ENCODE measurements around the gene ERVFRD-1. TPM values are rescaled to one million over a fixed set of nuclear protein-coding genes. Genes with fewer than 3 reads are reported as not detected.
A peak's percentile ranks its signal among the peaks of the same experiment; 100 is the strongest.

The ERVFRD-1 gene
- polyA plus RNA-seq, 1 donor (not counting 4 experiments of a cell fraction or from before 2014, with no cell fraction given), result not detected

DNA sequence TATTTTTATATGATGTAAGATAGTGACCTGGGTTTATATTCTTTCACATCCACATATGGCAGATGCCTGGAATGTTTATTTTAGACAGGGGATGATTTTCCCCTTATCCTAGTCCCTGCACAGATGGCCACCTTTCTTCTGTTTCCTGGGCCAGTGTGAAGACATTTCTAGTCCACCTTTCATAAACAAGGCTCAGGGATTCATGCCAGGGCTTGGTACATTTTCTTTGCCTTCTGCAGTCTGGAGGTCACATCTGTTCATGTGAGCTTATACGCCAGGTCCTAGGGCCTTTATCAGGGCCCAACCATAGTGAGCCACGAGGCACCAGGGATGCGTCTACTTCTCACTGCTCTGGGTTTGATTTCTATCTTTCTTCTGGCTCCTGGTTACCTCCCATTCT lies 38.0 kb upstream of the ERVFRD-1 start:
- Histone ChIP-seq H3K36me3 (ENCODE audit: control insufficient read depth in 2 of 2, extremely low read depth in 1 of 2, insufficient read depth in 2 of 2, low read length in 2 of 2) (no peaks in the 10 kb centered on the region), H3K27ac (ENCODE audit: control insufficient read depth, insufficient read depth, low read length) (no peak overlapping the region), H2AFZ (ENCODE audit: control insufficient read depth, low read length) (no peak overlapping the region), H3K4me2 (ENCODE audit: control insufficient read depth, extremely low read depth, insufficient read depth, low read depth, low read length) (no peak overlapping the region), H3K27me3 (ENCODE audit: control insufficient read depth, extremely low read depth, insufficient read depth, low read length) (no peaks in the 10 kb centered on the region), H3K4me1 (ENCODE audit: control insufficient read depth, extremely low read depth, insufficient read depth, low read length) (peaks cover 15% of the 10 kb centered on the region), H3K9me3 (ENCODE audit: control insufficient read depth, low read depth, low read length) (no peaks in the 10 kb centered on the region), H3K79me2 (ENCODE audit: control insufficient read depth, insufficient read depth, low read length) (no peaks in the 10 kb centered on the region), H3K9ac (ENCODE audit: control insufficient read depth, extremely low read depth, insufficient read depth, low read length) (no peak overlapping the region), H4K20me1 (ENCODE audit: control insufficient read depth, extremely low read depth, insufficient read depth, low read length) (no peaks in the 10 kb centered on the region), H3K9me1 (ENCODE audit: control insufficient read depth, extremely low read depth, insufficient read depth, low read length) (peaks cover 3% of the 10 kb centered on the region), H3K4me3 (ENCODE audit: control insufficient read depth in 2 of 3, extremely low read depth in 1 of 3, insufficient read depth in 2 of 3, low read depth in 1 of 3, low read length in 3 of 3) (no peak overlapping the region)
- TF ChIP-seq, protein P1, sequence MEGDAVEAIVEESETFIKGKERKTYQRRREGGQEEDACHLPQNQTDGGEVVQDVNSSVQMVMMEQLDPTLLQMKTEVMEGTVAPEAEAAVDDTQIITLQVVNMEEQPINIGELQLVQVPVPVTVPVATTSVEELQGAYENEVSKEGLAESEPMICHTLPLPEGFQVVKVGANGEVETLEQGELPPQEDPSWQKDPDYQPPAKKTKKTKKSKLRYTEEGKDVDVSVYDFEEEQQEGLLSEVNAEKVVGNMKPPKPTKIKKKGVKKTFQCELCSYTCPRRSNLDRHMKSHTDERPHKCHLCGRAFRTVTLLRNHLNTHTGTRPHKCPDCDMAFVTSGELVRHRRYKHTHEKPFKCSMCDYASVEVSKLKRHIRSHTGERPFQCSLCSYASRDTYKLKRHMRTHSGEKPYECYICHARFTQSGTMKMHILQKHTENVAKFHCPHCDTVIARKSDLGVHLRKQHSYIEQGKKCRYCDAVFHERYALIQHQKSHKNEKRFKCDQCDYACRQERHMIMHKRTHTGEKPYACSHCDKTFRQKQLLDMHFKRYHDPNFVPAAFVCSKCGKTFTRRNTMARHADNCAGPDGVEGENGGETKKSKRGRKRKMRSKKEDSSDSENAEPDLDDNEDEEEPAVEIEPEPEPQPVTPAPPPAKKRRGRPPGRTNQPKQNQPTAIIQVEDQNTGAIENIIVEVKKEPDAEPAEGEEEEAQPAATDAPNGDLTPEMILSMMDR (optimal IDR thresholded peaks at IDR 0.05 in 1 of 3, IDR thresholded peaks at IDR 0.05 in 1 of 3, conservative IDR thresholded peaks at IDR 0.05 in 1 of 3; ENCODE audit: extremely low read depth in 1 of 3, insufficient read depth in 2 of 3, low read length in 3 of 3), result no peak
- no peak for TF ChIP-seq EZH2 (IDR thresholded peaks at IDR 0.05; ENCODE audit: low read length)
- dilution Hi-C loops (cut with MboI; ENCODE audit: extremely low pct_ligation_motif_present, low sequenced_read_pairs), result no loop called here
- no peak for FAIRE-seq
- DNase-seq (ENCODE audit: low read depth, low spot score), result no peak

DNA sequence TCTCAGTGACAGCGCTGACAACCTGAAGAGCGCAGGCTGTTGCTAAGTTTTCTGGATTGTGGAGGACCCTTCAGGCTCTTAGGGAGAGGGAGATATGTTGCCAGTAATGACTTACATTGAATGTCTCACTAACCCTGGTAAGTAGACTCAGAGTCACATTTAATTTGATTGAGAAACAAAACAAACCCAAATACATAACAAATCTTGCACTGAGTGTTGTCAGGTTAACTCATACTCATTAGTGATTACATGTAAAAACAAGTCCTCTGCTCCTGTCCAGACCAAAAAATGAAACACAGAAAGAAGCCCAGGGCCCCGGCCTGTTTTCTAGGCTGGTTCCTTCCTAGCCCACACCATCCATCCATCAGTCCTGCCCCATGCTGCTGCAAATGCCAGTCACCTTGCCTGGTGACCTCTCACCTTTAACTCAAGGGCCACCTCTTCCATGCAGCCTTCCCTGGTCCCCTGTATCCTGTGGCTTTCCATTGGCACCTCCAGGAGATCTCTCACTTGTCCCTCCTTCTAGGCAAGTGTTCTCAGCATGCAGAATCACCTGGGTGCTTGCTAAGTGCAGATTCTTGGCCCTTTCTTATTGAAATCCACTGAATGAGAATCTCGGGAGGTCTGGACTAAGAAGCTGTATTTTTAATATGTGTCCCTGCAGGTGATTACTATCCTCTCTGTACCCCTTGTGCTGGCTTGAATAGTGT lies 34.7 kb upstream of the ERVFRD-1 start:
- no peaks in the 10 kb centered on the region for H3K27me3 ChIP-seq (ENCODE audit: control insufficient read depth, extremely low read depth, insufficient read depth, low read length)
- H3K79me2 ChIP-seq (ENCODE audit: control insufficient read depth, insufficient read depth, low read length), result no peaks in the 10 kb centered on the region
- H3K4me3 ChIP-seq (ENCODE audit: control insufficient read depth in 2 of 3, extremely low read depth in 1 of 3, insufficient read depth in 2 of 3, low read depth in 1 of 3, low read length in 3 of 3), result no peak overlapping the region
- H3K27ac ChIP-seq (ENCODE audit: control insufficient read depth, insufficient read depth, low read length), result peak overlapping the region; percentile 43
- H3K36me3 ChIP-seq (ENCODE audit: control insufficient read depth in 2 of 2, extremely low read depth in 1 of 2, insufficient read depth in 2 of 2, low read length in 2 of 2), result no peaks in the 10 kb centered on the region
- peaks cover 3% of the 10 kb centered on the region for H3K9me1 ChIP-seq (ENCODE audit: control insufficient read depth, extremely low read depth, insufficient read depth, low read length)
- FAIRE-seq (no peak), DNase-seq (ENCODE audit: low read depth, low spot score) (no peak)
- H4K20me1 ChIP-seq (ENCODE audit: control insufficient read depth, extremely low read depth, insufficient read depth, low read length), result no peaks in the 10 kb centered on the region
- peak overlapping the region; percentile 28 for H3K9ac ChIP-seq (ENCODE audit: control insufficient read depth, extremely low read depth, insufficient read depth, low read length)
- H3K4me1 ChIP-seq (ENCODE audit: control insufficient read depth, extremely low read depth, insufficient read depth, low read length), result peaks cover 38% of the 10 kb centered on the region
- H3K4me2 ChIP-seq (ENCODE audit: control insufficient read depth, extremely low read depth, insufficient read depth, low read depth, low read length), result peak overlapping the region; percentile 51
- dilution Hi-C loops (cut with MboI; ENCODE audit: extremely low pct_ligation_motif_present, low sequenced_read_pairs), result no loop called here
- TF ChIP-seq, protein P1 (optimal IDR thresholded peaks at IDR 0.05 in 1 of 3, IDR thresholded peaks at IDR 0.05 in 1 of 3, conservative IDR thresholded peaks at IDR 0.05 in 1 of 3; ENCODE audit: extremely low read depth in 1 of 3, insufficient read depth in 2 of 3, low read length in 3 of 3), result no peak
- no peak for TF ChIP-seq EZH2 (IDR thresholded peaks at IDR 0.05; ENCODE audit: low read length)
- peak overlapping the region; percentile 52 for H2AFZ ChIP-seq (ENCODE audit: control insufficient read depth, low read length)
- no peaks in the 10 kb centered on the region for H3K9me3 ChIP-seq (ENCODE audit: control insufficient read depth, low read depth, low read length)
